H1 (cell line): Measurements from ENCODE around the gene CADPS. TPM values are rescaled to one million over a fixed set of nuclear protein-coding genes. Genes with fewer than 3 reads are reported as not detected.

Source experiments
- ATF2 ChIP-seq: IDR thresholded peaks from 2 replicates; pipeline ENCODE4 v1.6.1; 2012; ENCODE audit warnings: low read length, inconsistent platforms
- ATF3 ChIP-seq: IDR thresholded peaks from 2 replicates; pipeline ENCODE4 v1.6.1; 2011; ENCODE audit warnings: low read depth, mild to moderate bottlenecking, low read length; ENCODE audit not compliant: insufficient read depth
- BACH1 ChIP-seq: IDR thresholded peaks from 2 replicates; pipeline ENCODE4 v1.6.1; 2012; ENCODE audit warnings: low read length, improper control_type of control experiment
- BCL11A ChIP-seq, 2 experiments: IDR thresholded peaks; one replicate each; pipeline ENCODE4 v1.6.1; 2011; ENCODE audit warnings: low read depth in 2 of 2, low read length in 2 of 2, mild to moderate bottlenecking in 2 of 2
- CTCF ChIP-seq, 3 experiments: IDR thresholded peaks; 1 replicate in 2 of 3; 2 replicates in 1 of 3; pipeline versions ENCODE4 v1.5.1 to v1.6.1; 2011; ENCODE audit warnings: low read length in 3 of 3, mild to moderate bottlenecking in 3 of 3, inconsistent platforms in 2 of 3, low read depth in 1 of 3, moderate library complexity in 1 of 3; ENCODE audit not compliant: insufficient read depth in 1 of 3; ENCODE audit errors: control extremely low read depth in 1 of 3
- NRF1 ChIP-seq: IDR thresholded peaks from 2 replicates; pipeline ENCODE4 v1.6.1; 2011; ENCODE audit warnings: mild to moderate bottlenecking, low read depth, low read length, improper control_type of control experiment
- POU5F1 ChIP-seq: IDR thresholded peaks from 2 replicates; pipeline ENCODE4 v1.6.1; 2011; ENCODE audit warnings: low read depth, mild to moderate bottlenecking, low read length, moderate library complexity
- polyA plus RNA-seq, 7 experiments: library from polyadenylated mRNA; depleted of rRNA in 3 of 7; stranded (reverse) in 5 of 7; unstranded in 2 of 7; fragments of >200 nt in 5 of 7; fragments of 200-250 nt in 2 of 7; gene quantifications; 1 replicate in 5 of 7; 2 replicates in 1 of 7; 4 replicates in 1 of 7; pipeline versions ENCODE4 v1.2.1 to v1.2.3, GENCODE V29; 2011 to 2013; ENCODE audit warnings: missing spikeins in 2 of 7, mixed read lengths in 2 of 7
- total RNA-seq: library from RNA; stranded (reverse); fragmentation: NEBNext Ultra II Directional; extraction: Animal tissue kit (Norgen Biotek cat#: 25700); gene quantifications from 2 replicates; pipeline ENCODE4 v1.2.1, GENCODE V29; 2021

CADPS gene
- total and polyA plus RNA-seq, 2 of the 8 experiments (the other 6 are each of a cell fraction or from before 2014, with no cell fraction given), result 7.1 to 10.2 TPM

- TF ChIP-seq CTCF (IDR thresholded peaks at IDR 0.05; ENCODE audit: control extremely low read depth in 1 of 3, insufficient read depth in 1 of 3, low read depth in 1 of 3, low read length in 3 of 3) (no peak), BCL11A (IDR thresholded peaks at IDR 0.05; ENCODE audit: low read depth in 2 of 2, low read length in 2 of 2) (no peak), ATF2 (no peak), NRF1 (no peak), ATF3 (no peak), BACH1 (no peak), POU5F1 (no peak)
Measured at GRCh38 chr3:62375655-62376453, 499.4 kb downstream of the CADPS start (continued).
